ENCODE measurements around the gene HECTD3.

HECTD3 gene

DNA sequence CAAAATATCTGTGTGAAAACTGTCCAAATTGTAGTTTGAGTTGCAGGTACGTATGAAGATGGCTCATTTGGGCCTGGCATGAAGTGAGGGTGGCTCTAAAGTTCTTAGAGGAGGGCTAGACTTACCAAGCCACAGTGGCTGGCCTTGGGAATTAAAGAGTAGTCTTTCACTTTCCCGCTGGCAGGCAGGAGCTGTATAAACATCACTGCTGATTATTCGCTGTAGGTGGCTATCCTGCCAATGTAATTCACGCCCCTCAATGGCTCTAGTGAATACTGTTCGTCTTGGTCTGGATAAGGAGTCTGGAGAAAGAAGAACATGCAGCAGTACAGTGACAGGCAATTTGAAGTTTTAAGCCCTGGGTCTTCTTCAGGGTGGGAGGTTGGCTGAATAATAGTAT, 32.0 kb upstream of the HECTD3 start:
- TF ChIP-seq, protein P1, sequence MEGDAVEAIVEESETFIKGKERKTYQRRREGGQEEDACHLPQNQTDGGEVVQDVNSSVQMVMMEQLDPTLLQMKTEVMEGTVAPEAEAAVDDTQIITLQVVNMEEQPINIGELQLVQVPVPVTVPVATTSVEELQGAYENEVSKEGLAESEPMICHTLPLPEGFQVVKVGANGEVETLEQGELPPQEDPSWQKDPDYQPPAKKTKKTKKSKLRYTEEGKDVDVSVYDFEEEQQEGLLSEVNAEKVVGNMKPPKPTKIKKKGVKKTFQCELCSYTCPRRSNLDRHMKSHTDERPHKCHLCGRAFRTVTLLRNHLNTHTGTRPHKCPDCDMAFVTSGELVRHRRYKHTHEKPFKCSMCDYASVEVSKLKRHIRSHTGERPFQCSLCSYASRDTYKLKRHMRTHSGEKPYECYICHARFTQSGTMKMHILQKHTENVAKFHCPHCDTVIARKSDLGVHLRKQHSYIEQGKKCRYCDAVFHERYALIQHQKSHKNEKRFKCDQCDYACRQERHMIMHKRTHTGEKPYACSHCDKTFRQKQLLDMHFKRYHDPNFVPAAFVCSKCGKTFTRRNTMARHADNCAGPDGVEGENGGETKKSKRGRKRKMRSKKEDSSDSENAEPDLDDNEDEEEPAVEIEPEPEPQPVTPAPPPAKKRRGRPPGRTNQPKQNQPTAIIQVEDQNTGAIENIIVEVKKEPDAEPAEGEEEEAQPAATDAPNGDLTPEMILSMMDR (IDR thresholded peaks at IDR 0.05; ENCODE audit: insufficient read depth, missing control alignments), result no peak
- FAIRE-seq, result no peak
- DNase-seq (ENCODE audit: insufficient read length, low spot score), result no peak

DNA sequence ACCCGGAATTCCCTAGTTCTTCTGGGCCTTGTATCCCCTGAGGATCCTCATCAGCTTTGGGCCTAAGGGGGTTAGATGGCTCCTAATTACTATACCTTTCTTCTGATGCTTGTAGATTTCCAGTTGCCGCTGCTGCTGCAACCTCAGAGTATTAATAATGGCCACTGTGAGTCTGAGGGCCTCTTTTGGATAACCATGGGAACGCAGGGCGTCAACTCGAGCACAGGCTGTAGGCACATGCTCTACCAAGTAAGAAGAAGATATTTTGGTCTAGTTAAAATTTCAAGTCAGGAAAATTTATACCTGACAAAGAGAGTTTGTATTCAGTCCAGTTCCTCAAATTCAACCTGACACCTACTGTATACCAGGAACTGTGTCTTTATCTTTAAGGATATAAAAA, 29.2 kb upstream of the HECTD3 start:
- FAIRE-seq (no peak), DNase-seq (ENCODE audit: insufficient read length, low spot score) (no peak)
- TF ChIP-seq, protein P1 (IDR thresholded peaks at IDR 0.05; ENCODE audit: insufficient read depth, missing control alignments), result no peak

DNA sequence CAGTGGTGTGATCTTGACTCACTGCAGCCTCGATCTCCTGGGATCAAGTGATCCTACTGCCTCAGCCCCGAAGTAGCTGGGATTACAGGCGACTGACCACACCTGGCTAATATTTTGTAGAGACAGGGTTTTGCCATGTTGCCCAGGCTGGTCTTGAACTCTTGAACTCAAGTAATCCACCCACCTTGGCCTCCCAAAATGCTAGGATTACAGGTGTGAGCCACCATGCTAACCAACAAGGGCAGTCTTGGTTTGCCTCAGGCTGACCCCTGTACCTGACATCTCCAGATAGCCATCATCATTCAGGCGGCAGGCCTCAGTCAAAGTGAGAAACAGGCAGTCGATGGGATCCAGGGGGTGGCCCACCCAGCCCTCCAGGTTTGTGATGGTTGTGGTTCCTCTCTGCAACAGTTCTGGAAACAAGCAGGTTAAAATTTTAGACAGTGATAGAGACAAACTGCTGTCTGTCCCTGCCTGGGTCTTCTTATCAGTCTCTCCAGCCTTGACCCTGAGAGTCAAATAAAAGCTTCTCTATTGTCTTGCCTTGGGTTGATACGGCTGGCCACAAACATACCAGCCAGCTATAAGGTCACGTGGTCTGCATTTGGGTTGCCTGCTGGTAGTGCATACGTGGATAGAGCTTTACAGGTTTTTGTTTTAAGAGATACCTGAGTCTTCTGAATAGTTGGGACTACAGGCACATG, 27.7 kb upstream of the HECTD3 start:
- FAIRE-seq (no peak), DNase-seq (ENCODE audit: insufficient read length, low spot score) (no peak)
- TF ChIP-seq, protein P1 (IDR thresholded peaks at IDR 0.05; ENCODE audit: insufficient read depth, missing control alignments), result no peak

DNA sequence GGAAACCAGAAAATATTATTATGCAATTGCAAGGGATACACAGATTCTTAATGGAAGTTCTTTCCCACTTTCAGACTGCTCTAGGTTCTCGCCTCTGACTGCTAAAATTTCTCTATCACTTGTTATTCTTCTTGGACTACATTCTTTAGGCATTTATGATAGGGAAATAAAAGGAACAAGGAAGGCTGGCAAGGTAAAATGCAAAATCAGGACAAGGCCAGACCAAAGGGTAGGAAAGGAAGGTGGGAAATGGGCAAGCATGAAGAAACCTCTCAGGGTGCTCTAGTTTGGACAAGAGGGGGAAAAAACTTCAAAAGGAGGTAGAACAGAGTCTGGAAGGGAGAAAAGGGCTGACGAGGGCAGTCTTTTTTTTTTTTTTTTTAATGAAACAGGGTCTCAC, 27.1 kb upstream of the HECTD3 start:
- FAIRE-seq (no peak), DNase-seq (ENCODE audit: insufficient read length, low spot score) (no peak)
- TF ChIP-seq, protein P1 (IDR thresholded peaks at IDR 0.05; ENCODE audit: insufficient read depth, missing control alignments), result no peak

- TF ChIP-seq, protein P1 (IDR thresholded peaks at IDR 0.05; ENCODE audit: insufficient read depth, missing control alignments), result no peak
- FAIRE-seq, result no peak
- DNase-seq (ENCODE audit: insufficient read length, low spot score), result no peak
Observed at GRCh38 chr1:45037456-45037855, 26.3 kb upstream of the HECTD3 start.

GRCh38 chr1:45035631-45036301, 24.6 kb upstream of the HECTD3 start:
- TF ChIP-seq, protein P1 (IDR thresholded peaks at IDR 0.05; ENCODE audit: insufficient read depth, missing control alignments), result no peak
- FAIRE-seq, result no peak
- no peak for DNase-seq (ENCODE audit: insufficient read length, low spot score)

DNA sequence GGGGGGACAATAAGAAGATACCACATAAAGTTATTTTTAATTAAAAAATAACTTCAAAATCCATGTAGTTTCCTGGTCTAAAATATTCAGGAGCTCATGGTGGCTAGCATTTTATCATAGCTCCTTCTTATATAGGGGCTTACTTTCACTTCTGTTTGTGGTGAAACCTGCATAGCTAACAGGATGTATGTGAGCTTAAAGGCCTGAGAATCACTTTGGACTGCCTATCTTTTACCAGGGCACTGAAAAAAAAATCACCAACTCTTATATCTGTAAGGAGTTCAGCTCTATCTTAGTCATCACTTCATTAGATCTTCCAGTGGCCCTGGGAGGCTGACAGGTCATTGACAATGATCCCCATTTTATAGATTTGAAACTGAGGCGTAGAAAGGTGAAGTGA, 22.2 kb upstream of the HECTD3 start:
- FAIRE-seq, result no peak
- TF ChIP-seq, protein P1 (IDR thresholded peaks at IDR 0.05; ENCODE audit: insufficient read depth, missing control alignments), result no peak
- DNase-seq (ENCODE audit: insufficient read length, low spot score), result no peak
